HG03442 (cell line): ENCODE data around the gene IQSEC1.

Source experiments
- ATAC-seq: cut with Tn5 transposase; IDR thresholded peaks from one replicate; pipeline ENCODE4 v1.9.1; 2021; ENCODE audit warnings: mild to moderate bottlenecking, moderate library complexity; ENCODE audit not compliant: unreplicated experiment

Gene IQSEC1

DNA sequence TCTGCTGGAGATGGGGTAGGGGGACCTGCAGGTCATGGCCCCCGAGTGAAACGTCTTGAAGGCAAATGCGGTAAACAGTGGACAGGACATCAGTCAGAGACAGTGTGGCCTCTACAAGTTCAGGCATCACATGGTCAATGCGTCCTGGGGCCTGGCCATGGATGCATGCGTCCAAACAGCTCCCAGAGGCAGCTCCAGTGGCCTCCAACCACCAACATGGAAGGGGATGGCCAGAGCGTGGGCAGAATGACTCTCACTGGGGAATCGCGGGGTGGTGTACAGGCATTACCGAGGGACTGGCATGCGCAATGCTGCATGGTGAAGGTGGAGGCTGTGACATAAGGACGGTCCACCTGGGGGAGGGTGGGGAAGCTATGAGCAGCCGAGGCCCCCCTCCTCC is 35.6 kb upstream of the IQSEC1 start:
- ATAC-seq = no peak

GRCh38 chr3:13107661-13108060 is 34.4 kb upstream of the IQSEC1 start:
- ATAC-seq = no peak

- ATAC-seq = no peak
Measured at GRCh38 chr3:13106308-13107001, 33.2 kb upstream of the IQSEC1 start.

DNA sequence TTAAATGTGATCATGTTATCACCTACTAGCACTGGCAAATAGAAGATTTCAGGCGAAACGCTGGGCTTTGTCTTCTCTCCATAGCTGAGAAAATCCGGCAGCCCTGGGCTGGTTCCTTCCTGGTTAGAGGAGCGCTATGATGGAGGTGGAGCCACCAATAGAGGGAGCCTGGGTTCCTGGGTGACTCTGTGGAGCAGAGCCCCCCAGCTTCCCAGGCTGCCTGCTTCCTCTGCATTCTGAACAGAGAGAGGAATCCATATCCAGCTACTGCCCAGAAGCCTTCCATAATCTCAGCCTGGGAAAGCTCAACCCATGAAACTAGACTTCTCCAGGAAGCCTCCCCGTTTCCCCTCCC is 32.6 kb upstream of the IQSEC1 start:
- ATAC-seq = no peak

GRCh38 chr3:13105181-13105895 is 32.1 kb upstream of the IQSEC1 start:
- no peak for ATAC-seq

DNA sequence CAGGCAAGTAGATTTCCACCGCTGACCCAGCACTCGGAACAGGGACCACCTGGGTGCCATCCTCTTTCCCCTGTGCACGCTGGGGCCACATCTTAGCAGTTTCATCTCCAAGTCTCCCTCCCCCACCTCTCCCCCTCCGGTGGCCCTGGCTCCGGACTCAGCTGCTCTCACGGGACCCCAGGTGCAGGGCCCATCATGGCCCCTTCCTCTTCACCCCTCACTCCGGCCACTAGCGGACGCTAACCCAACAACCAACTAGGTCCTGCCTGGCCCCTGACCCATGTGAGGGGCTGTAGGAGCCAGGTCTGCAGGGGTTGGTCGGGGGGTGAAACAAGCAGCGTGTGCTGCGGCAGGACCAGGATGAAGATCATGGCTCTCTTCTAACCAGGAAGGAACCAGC is 31.3 kb upstream of the IQSEC1 start:
- ATAC-seq = no peak

DNA sequence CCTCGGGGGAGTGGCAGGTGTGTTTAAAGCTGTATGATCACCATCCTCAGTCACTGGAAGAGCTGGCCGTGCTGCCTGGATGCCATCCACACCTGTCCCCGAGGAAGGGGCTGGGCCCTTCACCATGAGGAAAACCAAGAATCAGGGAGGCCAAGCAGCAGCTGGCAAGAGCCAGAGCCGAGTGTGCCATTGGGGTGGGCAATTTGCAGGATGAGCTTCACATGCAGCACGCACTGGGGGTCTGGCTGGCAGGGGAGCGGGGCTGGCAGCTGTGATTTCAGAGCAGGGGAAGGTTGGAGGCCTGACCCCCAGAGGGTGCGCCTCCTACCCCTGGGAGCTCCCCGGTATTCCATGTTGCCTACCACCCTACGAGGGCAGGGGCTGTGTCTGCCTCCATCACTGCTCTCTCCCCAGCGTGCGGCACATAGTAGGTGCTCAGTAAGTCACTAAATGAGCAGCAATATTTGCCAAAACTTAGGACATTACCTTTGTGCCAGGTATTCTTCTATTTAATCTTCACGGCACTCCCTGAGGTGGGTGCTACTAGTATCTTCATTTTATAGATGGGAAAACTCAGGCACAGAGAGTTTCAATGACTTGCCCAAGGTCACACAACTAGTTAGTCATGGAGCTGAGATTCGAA is 30.3 kb upstream of the IQSEC1 start:
- no peak for ATAC-seq

- no peak for ATAC-seq
Measured at GRCh38 chr3:13102386-13103345, 29.4 kb upstream of the IQSEC1 start.

DNA sequence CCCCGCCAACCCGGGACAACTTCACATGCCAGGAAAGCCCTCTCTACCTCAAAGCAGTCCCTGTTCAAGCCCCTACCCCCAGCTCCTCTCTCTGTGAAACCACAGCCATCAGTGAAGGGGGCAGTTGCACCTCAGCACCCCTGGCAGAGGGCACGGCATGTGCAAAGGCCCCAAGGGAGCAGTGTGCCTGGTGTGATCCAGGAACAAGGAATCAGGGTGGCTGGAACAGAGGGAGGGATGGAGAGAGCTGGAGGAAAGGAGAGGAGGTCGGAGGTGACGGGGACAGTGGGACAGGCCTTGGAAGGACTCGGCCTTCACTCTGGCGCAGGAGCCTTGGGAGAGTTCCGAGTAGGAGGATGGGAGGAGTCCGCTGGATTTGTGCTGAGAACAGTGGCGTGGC is 26.5 kb upstream of the IQSEC1 start:
- ATAC-seq = no peak

DNA sequence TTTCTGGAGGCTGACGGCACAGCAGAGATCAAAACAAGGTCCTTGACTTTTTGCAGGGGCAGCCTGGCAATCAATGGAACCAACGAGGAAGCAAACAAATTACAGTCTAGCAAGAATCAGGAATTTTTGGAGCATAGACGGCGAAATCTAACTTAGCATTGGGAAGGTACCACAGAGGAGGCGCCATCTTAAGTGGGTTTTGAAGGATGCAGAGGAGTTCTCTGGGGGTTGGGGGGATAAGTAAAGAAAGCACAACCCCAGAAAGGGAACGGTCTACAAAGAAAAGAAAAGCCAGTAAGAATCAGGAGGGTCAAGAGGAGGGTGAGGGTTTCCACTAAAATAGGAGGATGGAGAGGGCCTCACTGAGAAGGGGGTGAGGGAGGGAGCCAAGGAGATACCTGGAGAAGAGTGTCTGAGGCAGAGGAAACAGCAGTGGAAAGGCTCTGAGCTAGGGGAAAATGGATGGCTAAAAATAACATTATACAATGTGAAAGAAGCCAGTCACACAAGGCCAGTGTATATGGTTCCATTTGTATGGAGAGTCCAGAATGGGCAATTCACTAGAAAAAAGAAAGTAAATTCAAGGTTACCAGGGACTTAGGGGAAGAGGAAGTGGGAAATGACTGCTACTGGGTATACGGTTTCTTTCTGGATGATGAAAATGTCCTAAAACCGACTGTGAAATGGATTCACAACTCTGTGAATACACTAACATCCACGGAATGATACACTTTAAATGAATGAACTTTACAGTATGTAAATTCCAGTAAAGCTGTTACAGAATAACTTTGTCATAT is 25.2 kb upstream of the IQSEC1 start:
- no peak for ATAC-seq

- no peak for ATAC-seq
Measured at GRCh38 chr3:13096356-13096755, 23.1 kb upstream of the IQSEC1 start.

GRCh38 chr3:13095408-13095937 is 22.2 kb upstream of the IQSEC1 start:
- ATAC-seq = no peak

- ATAC-seq = no peak
Measured at GRCh38 chr3:13093687-13094086, 20.5 kb upstream of the IQSEC1 start.

- no peak for ATAC-seq
Measured at GRCh38 chr3:13092621-13093617, 19.7 kb upstream of the IQSEC1 start.

DNA sequence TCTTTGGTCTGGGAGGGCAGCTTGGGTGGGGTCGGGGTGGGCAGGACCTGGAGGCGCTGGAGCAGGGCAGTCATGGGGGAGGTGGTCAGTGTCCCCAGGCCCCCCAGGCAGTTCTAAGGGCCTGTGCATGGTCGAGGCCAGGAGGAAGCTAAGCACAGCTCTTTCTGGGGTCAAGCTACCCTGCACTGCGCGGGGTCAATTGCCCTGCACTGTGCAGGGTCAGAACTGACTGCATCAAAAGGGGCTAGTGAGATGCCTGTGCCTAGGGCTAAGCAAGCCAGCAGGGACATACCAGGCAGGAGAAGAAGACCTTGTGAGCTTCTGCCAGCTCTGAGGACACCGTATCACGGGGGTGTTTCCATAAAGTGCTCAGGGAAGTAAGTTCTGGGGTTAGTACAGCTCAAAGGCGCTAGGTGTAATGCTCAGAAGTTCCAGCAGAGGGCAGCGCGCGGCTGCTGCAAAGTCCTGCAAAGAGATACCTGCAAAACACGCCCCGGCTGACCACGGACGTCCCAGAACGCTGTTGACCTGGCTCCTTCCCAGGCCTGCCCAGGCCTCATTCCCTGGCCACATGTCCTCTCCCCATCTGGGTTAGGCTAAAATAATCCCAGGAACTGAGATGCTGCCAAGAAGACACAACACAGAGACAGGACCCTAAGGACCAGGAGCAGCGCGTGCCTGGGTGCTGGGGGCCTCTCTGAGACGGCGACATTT is 18.8 kb upstream of the IQSEC1 start:
- ATAC-seq = peak; percentile 61

GRCh38 chr3:13088028-13089006 is 15.1 kb upstream of the IQSEC1 start:
- ATAC-seq = no peak
